HG02798 (cell line): ENCODE results near the gene HRAS.
"Not testable (repeated sequence)": the region's sequence is repeated elsewhere in the genome, so short reads cannot be mapped to it uniquely, and the experiment has no call there.

Source experiments
- ATAC-seq: cut with Tn5 transposase; IDR thresholded peaks from one replicate; pipeline ENCODE4 v1.9.1; 2021; ENCODE audit warnings: mild to moderate bottlenecking; ENCODE audit not compliant: unreplicated experiment, poor library complexity

Gene HRAS

DNA sequence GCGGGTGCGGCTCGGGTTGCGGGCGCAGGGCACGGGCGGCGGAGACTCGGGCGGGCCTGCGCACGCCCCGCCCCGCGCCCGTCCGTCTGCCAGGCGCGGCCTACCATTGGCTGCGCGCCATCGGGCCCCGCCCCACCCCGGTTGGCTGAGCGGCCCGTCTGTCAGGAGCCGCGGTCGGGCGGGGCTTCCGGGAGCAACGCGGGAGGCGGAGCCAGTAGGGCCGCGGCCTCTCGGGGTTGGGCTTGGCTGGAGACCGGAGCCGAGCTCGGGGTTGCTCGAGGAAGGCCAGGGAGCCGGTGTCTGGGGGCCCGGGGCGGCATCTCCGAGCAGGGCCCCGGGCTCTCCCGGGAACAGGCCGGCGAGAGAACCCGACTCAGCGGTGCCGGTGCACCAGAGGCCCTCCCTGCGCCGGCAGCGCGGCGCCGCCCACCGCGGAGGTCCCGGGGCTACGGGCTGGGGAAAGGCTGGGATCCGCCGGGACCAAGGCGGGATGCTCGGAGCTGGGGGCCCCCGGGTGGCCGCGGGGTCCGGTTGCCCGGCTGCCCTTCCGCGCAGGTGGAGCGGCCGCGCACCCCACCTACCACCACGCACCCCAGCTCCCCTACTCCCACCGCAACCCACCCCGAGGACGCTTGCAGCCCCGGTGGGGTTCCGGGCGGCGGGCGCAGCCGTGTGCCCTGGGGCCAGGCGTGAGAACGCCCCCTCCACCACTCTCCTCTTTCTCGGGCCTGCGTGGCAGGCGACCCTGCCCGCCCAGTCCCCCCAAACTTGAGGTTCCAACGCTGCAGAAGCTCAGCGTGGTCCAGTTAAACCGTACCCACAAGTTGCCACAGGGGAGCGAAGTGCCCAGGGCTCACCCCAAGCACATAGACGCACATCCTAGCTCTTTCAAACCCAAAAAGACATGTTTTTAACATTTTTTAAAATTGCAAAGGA is at the start of gene HRAS:
HRAS (minus strand) TSS at position 58 of the 936 bp plus-strand sequence.
- peak; percentile 84 for ATAC-seq

DNA sequence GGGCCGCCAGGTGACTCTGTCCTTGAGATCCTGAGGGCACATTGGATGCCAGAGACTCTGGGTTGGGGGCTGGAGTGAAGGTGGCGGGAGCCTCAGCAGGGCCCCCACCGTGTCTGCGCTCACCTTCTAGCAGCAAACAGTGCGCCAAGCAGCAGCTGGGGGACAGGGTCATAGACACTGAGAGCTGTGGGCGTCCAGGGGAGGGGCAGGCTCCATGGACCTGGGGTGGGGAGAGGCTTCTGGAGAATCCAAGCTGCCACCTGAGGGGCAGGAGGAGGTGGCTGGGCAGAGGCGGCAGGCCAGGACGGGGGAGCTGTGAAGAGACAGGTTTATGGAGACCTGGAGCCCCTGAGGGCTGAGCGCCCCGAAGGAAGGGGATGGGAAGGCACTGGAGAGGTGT is 48.9 kb upstream of the HRAS start:
- ATAC-seq: no peak

DNA sequence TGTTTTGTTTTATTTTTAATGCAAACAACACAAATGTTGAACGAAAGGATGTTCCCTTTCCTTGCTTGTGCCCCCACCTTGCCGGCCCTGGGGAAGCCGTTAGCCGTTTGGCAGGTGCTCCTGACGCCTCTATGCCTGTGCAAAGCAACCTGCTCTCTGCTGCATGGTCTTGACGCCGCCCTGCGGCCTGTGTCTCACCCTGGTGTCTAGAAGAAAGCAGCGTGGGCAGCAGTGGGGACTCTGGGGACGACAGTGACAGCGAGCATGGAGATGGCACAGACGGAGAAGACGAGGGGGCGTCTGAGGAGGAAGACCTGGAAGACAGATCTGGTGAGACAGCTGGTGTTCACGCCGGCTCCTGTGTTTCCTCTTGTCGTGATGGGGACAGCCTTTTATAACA is 46.4 kb upstream of the HRAS start:
- ATAC-seq: no peak

DNA sequence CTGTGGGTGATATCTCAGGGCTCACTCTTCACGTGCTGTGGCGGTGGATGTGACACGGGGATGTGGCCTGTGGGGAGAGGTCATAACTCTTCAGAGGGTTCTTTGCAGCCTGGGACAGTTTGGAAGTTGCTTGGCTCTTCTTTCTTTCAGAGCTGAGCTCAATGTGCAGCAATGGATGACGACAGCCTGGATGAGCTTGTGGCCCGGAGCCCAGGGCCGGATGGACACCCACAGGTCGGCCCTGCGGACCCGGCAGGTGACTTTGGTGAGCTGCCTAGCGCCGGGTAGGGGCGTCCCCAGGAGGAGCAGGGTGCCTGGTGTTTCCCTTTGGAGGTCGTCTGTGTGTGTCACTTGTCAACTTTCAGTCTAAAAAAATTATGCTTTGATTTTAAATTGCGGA is 46.0 kb upstream of the HRAS start:
- ATAC-seq: no peak

DNA sequence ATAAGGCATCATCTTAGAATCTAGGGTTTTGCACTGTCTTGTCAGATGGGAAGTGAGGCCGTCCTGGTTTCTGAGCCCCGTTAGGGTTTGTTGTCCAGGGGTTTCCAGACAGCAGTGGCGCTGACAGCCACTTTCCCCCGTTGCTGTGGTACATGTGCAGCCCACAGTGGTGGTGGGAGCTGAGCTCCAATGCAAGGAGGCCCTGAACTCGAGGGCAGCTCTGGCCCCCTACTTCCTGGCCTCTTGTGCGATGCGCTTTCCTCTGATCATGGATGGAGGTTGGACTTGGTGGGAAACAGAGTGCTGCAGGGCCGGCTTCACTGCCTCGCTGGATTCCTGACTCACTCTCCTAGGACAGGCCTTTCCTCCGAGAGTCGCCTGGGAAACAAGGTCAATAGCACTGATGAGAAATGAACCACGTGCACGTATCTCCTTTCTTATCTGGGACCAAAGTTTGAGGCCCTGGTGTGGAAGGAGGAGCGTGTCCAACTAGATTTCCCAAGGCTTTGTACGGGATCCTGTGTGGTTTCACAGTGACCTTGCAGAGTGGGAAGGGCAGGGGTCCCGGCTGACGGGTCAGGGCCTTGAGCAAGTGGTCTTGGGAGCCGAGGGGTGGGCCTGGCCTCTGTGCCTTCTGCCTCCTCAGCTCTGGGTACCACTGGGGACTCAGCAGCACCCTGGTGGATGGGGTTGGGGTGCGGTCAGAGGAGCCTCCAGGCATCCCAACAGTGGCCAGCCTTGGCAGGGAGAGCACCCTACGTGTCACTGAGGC is 44.6 kb upstream of the HRAS start:
- no peak for ATAC-seq

DNA sequence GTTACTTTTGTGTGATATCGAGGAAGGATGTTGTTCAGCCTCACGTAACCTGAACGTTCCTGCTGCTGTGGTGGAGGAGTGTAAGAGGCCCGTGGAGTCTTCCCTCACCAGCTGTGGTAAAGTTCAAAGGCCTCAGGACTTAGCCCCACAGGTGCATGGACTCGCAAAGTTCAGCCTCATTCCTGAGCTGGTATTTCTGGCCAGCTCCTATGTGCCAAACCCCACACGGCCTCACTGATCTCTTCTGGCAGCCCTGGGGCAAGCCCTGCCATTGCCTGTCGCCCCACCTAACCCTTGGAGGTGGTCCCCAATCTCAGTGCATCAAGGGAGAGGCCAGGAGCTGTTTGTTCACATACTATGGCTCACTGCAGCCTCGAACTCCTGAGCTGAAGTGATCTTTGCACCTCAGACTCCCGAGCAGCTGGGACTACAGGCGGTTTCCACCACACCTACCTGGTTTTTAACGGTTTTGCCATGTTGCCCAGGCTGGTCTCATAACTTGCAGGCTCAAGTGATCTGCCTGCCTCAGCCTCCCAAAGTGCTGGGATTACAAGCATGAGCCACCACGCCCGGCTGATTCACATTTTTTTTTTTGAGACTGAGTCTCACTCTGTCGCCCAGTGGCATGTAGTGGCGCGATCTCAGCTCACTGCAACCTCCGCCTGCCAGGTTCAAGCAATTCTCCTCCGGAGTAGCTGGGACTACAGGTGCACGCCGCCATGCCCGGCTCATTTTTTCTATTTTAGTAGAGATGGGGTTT is 43.1 kb upstream of the HRAS start:
- ATAC-seq: no peak

DNA sequence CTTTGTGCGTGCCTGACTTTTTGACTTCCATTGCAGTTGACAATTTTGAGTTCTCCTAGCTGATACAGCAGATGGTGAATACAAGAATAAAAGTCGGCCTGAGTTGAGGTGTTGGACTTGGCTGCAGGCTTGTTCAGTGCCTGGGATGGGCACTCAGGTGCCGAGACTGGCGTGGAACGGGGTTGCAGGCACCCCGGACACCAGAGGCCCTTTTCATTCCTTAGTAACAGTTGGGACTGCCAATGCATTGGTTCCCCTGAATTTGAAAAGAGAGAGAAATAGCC is 42.2 kb upstream of the HRAS start:
- ATAC-seq: no peak

DNA sequence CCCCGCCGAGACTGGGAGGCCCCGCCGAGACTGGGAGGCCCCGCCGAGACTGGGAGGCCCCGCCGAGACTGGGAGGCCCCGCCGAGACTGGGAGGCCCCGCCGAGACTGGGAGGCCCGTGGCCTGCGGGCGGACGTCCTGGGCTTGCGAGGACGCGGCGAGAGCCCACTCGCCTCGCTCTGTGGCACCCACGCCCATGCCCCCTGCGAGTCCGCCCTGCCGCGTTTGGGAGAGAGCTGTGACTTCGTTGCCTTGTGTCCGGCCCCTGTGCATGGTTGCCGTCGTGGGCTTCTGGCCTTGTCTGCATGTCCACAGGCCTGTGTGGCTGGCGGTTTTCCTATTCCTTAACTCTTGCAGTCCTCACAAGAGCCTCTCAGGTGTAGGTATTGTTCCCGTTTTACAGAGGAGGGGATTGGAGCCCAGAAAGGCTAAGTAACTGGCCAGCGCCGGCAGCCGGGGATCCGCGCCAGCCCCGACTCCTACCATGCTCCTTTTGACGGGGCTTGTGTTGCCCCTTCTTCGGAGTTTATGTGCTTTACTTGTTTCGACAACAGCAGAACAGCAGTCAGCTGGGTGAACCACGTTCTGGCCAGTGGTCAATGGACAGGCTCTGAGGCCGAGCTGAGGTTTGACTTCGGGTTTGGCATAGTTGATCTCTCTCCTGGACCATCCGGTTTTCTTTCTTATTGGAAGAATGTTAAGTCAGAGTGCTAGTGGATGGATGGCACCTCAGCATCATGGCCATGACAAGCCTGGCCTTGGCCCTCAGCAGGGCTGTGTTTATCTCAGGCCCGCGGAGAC is 41.6 kb upstream of the HRAS start:
- ATAC-seq: no peak

DNA sequence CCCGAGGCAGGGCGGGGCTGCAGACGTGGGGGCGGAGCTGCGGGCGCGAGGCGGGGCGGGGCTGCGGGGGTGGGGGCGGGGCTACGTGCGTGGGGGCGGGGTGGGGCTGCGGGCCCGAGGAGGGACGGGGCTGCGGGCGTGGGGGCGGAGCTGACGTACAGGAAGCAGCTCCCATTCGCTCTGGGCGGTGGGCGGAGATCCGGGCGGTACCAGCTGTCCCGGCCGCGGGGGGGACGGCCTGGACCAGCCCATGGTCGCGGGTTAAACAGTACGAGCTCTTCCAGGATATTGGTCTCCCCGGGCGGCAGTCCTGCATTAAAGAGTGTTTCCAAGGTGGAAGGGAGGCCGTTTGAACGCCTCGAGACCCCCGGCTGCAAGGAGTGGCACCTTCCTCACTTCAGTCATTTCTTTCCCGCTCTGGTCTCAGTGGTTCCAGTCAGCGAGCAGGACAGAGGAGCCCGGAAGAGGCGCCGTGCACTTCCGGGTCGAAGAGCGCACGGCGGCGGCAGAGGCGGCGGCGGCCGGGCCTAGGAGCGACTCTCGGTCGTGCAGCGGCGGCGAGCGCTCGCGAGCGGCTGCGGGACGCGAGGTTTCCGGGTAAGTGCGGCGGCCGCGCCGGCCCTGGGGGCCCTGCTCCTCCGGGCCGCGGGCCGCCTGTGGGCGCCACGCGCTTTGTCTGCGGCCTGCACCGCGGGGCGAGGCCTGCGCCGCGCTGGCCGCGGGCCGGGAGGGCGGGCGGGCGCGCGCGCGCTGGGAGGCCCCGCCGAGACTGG is 40.8 kb upstream of the HRAS start, which contains the start of gene PHRF1:
PHRF1 (plus strand) TSS at position 475 of the 773 bp plus-strand sequence. CDS start 5,043 bp downstream, outside the sequence.
- ATAC-seq: peak; percentile 86

DNA sequence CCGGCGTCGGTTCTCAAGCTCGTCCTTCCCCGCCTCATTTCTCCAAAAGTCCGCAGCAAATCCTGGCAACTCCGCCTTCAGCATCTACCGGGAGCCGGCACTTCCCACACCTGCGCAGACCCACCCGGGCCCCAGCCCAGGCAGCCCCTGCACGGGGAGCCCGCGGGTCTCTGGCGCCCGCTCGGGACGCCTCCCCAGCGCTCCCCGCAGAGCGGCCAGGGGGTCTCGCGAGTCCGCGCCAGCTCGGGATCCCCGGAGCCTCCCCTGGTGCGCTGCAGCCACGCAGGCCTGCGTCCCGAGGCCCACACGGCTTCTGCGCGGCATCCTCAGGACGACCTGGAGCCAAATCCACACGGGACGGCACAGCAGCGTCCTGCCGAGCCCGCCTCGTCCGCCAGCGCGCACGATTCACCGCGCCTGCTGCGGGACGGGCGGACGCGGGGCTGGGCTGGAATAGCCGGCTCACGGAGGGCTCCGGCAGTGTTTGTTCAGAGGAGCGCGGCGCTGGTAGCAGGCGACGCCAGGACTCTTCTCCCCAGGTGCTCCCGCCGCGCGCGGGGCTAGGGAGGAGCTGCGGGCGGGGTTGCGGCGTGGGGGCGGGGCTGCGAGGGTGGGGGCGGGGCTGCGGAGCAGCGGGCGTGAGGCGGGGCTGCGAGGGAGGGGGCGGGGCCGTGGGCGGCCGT is 40.1 kb upstream of the HRAS start:
- ATAC-seq: peak; percentile 45

DNA sequence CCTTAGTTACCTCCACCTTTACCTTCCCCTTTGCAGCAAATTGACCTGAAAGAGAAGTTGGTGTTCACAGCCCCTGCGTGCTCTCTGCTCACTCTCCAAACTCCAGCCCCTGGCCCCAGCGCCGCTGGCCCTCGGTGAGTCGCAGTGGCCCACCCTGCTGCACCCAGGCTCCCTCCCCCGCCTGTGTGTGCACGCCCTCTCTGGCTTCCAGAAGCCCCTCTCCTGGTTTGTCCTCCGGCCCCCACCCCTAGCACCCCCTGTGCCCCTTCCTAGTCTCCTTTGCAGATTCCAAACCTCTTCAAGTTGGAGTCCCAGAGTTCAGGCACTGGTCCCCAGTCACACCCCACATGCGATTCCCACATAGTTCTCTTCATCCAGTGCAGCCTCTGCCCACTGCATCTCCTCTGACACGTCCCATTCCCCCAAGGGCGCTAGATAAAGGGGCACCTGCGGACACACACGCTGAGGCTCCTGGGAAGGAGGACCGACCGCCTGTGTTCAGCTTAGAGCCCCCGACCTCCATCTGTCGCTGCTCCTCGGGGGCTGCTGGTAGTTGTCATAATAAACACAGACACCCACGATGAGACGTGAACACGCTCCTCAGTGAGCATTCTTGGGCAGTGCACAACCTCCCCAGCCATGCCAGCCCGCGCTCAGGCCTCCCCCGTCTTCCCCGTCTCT is 39.4 kb upstream of the HRAS start:
- ATAC-seq: no peak

DNA sequence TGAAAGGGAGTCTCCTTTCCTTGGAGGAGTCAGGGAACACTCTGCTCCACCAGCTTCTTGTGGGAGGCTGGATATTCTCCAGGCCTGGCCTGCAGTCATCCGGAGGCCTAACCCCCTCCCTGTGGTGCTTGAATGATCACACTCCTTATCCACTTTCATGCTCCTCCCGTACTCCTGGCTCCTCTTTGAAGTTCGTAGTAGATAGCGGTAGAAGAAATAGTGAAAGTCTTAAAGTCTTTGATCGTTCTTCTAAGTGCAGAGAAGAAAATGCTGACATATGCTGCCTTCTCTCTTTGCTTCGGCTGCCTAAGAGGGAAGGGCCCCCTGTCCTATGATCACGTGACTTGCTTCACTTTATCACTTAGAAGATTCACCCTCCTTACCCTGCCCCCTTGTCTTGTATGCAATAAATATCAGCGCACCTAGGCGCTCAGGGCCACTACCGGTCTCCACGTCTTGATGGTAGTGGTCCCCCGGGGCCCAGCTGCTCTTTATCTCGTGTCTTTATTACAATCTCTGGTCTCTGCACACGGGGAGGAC is 38.7 kb upstream of the HRAS start:
- not testable (repeated sequence) for ATAC-seq

DNA sequence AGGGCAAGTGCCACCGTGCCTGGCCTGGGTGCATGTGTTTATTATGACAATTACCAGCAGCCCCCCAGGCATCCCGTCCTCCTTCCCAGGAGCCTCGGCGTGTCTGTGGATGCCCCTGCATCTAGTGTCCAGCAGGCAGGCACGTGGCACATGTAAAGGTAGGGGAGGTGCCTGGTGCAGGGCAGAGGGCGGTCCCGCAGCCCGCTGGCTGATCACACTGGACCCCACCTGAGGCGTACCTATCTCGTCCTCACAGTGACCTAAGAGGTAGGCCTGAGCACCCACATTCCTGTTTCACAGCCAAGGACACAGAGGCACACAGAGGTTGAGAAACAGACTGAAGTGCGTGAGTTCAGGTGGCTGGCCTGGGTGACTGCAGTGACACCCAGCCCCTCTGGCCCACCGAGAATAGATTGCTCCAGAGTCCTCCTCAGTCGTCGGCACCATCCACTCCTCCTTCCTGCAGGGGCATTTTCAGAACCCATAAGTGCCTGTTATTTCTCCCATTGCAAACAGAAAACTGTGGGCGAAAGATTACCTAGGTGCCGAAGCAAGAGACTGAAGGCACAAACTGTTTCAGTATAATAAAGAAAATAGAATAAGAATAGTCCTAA is 37.9 kb upstream of the HRAS start:
- ATAC-seq: no peak

DNA sequence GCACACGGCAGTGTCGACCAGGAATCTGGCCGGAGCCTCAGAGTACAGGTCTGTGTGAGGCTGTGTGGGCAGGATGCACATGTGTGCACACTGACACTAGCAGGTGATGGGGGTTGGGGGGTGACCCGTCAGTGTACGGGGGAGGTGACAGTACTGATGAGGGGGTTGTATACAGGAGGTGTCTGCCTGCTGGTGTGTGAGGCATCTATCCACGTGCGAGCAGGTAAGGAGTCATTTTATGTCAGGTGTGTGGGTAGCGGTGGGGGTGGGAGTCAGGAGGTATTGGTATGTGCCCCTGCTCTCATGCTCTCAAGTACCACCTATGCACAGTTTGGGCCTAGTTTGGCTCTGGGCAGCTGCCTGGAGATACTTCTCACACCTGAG is 36.4 kb upstream of the HRAS start:
- no peak for ATAC-seq

DNA sequence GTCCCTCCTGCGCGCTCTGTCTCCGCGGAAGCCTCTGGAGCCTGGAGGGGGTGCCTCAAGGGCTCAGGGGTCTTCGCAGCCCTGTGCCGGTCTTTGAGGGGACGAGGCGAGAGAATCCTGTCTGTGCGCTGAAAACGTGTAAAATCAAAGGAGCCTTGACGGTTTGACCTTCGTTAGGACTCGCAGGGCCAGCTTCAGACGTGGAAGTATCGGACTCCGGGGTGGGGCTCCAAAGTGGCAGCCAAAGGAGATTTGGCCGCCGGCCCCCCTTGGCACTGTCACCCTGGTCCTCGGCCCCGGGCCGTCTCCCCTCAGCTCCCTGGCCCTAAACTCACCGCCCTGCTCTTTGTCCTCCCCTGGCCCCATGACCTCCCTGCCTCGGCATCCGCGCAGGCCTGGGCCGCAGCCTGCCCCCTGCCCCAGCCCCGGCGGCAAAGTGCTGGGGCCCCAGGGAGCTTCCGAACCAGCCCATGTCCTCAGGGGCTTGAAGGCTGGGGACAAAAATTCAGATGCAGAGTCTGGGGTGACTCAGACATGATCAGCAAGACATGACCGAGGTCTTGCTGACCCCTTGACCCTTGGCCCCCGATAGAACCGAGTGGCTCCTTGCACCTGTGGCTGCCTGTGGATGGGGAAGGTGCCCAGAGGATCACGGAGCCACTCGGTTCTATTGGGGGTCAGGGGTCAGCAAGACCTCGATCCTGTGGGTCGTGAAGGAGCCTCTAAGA is 33.9 kb upstream of the HRAS start:
- ATAC-seq: no peak

DNA sequence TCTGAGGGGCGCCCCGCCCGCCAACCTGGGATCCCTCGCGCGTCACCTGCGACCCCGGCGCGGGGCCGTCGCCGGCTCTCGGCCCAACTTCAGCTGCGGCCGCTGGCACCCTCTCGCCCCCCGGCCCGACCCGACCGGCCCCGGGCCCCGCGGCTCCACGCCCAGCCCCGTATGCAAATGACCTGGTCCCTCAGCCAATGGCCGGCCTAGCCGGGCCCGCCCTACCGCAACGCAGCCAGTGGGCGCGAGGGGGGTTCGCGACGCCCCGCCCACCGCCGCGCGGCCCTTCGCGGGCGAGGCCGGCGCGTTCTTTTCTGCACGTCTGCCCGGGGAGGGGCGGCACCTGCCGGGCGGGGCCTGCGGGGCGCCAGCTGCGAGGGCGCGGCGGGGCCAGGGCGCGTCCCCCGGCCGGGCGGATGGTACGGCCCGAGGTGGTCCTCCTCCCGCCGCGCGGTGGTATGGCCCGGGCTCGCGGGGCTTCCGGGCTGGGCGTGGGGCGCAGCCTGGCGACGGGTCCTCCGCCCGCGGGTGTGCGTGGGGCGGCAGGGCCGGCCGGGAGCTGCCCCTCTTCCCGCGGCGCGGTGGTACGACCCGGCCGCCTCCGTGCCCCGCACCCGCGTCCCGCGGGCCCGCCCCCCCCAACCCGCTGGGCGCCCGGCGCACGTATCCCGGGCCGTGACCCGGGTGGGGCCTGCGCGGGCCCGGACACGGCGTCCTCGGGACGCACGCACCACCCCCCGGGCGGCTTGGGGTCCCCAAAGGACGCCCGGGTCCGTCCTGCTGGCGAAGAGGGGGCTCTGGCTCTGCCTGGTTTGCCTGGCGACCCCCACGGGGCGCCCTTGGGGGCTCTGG is 33.2 kb upstream of the HRAS start:
- ATAC-seq: peak; percentile 92
